IPS-11a (cell line): ENCODE measurements around the gene CYBRD1.

ENCODE experiments used
- H3K4me3 ChIP-seq: one replicate; pipeline ENCODE4 v1.5.1; 2013; ENCODE audit warnings: low read depth, low read length, control low read depth

Gene CYBRD1

GRCh38 chr2:171598713-171599319 is 76.5 kb downstream of the CYBRD1 start:
- no peak overlapping the region for H3K4me3 ChIP-seq

- H3K4me3 ChIP-seq: no peak overlapping the region
Measured at GRCh38 chr2:171600126-171600525, 77.9 kb downstream of the CYBRD1 start.

GRCh38 chr2:171602352-171602751 is 80.1 kb downstream of the CYBRD1 start:
- no peak overlapping the region for H3K4me3 ChIP-seq
